Transverse colon (tissue), 4 donors: ENCODE data around the gene RAB20. TPM values are rescaled to one million over a fixed set of nuclear protein-coding genes. Genes with fewer than 3 reads are reported as not detected.

Experiments used
- DNase-seq: peaks from one replicate; pipeline ENCODE4 v3.0.0-alpha.2; 2019
- H3K27ac ChIP-seq, 4 donors: fragments of 200-600 bp; sonication (generic); 2 replicates each; pipeline ENCODE4 v1.5.1; 2016 to 2018; ENCODE audit warnings: inconsistent platforms in 4 of 4
- H3K27me3 ChIP-seq: fragments of 200-600 bp; sonication (generic); 2 replicates; pipeline ENCODE4 v1.5.1; 2017; ENCODE audit warnings: inconsistent platforms
- H3K36me3 ChIP-seq, 4 donors: fragments of 200-600 bp; sonication (generic); 2 replicates each; pipeline ENCODE4 v1.5.1; 2017 to 2019; ENCODE audit warnings: inconsistent platforms in 4 of 4
- H3K4me1 ChIP-seq, 4 donors: fragments of 200-600 bp; sonication (generic); 2 replicates each; pipeline ENCODE4 v1.5.1; 2017 to 2020; ENCODE audit warnings: inconsistent platforms in 4 of 4
- H3K4me3 ChIP-seq, 4 donors: fragments of 200-600 bp; sonication (generic); 1 replicate in 1 of 4; 2 replicates in 3 of 4; pipeline versions ENCODE4 v1.5.1 to v1.6.1; 2017 to 2019; ENCODE audit warnings: inconsistent platforms in 4 of 4
- H3K9me3 ChIP-seq, 2 donors: fragments of 200-600 bp; sonication (generic); 2 replicates each; pipeline ENCODE4 v1.5.1; 2017 to 2019; ENCODE audit warnings: inconsistent platforms in 2 of 2
- CTCF ChIP-seq, 5 experiments: fragments of 200-600 bp in 3 of 5; fragments of 450-650 bp in 2 of 5; sonication (generic) in 3 of 5; IDR thresholded peaks; 1 replicate in 2 of 5; 2 replicates in 3 of 5; pipeline ENCODE4 v1.5.1; 2016 to 2017; ENCODE audit warnings: antibody characterized with exemption in 5 of 5, inconsistent platforms in 3 of 5, mild to moderate bottlenecking in 2 of 5, moderate library complexity in 1 of 5
- EP300 ChIP-seq: sonication (generic); formaldehyde crosslinking; IDR thresholded peaks from one replicate; pipeline ENCODE4 v1.6.1; 2017; ENCODE audit warnings: antibody characterized with exemption, low read depth
- POLR2A ChIP-seq: fragments of 450-650 bp; IDR thresholded peaks from one replicate; pipeline ENCODE4 v1.6.1; 2016; ENCODE audit warnings: antibody characterized with exemption, mild to moderate bottlenecking, moderate library complexity
- POLR2AphosphoS5 ChIP-seq, 3 donors: sonication (generic); formaldehyde crosslinking; IDR thresholded peaks; one replicate each; pipeline ENCODE4 v1.6.1; 2016; ENCODE audit warnings: antibody characterized with exemption in 3 of 3
- WGBS, 2 donors: methylation state at CpG; one replicate each; pipeline ENCODE4 v1.1.5; 2018; ENCODE audit warnings: low coverage in 1 of 2; 5-methylcytosine and 5-hydroxymethylcytosine counted together
- in situ Hi-C, 4 donors: fragments of 200-750 bp; cut with MboI; loops; one replicate each; pipeline versions ENCODE4 v1.15.0 to v1.15.1; 2017; ENCODE audit warnings: low sequenced_read_pairs in 3 of 4, low pct_ligation_motif_present in 1 of 4, low pct_unique_long_range_greater_than_20kb in 1 of 4
- intact Hi-C: fragments of 100-400 bp; cut with DNase I; formaldehyde crosslinking; loops from one replicate; pipeline ENCODE4 v1.15.1; 2023; ENCODE audit warnings: low total_unique reads
- total RNA-seq, 4 donors: library from RNA; depleted of rRNA; stranded (reverse); fragments of >200 nt; gene quantifications; one replicate each; pipeline ENCODE4 v1.1.0, GENCODE V29; 2016

Gene RAB20
- total RNA-seq, 4 donors from 2014 or later: 12.5 to 66.2 (median 54.1) TPM

GRCh38 chr13:110512198-110512740, 49.3 kb downstream of the RAB20 start:
- Histone ChIP-seq H3K27ac (no peak overlapping the region), H3K4me1 (peaks cover 3 to 30% (median 10%) of the 10 kb centered on the region in 4 donors), H3K27me3 (no peaks in the 10 kb centered on the region), H3K36me3 (peaks cover 0 to 5% (median 0%) of the 10 kb centered on the region in 4 donors), H3K4me3 (no peak overlapping the region), H3K9me3 (no peaks in the 10 kb centered on the region)
- in situ Hi-C loops (no loop called here), intact Hi-C loops (no loop called here)
- WGBS, 2 donors: 88% methylated on average over 17 of the region's 17 CpGs; no CpG with 5 or more reads in 1 of the 2 donors
- DNase-seq: no peak
- no peak for TF ChIP-seq CTCF (IDR thresholded peaks at IDR 0.05)
- TF ChIP-seq POLR2AphosphoS5 (IDR thresholded peaks at IDR 0.05): no peak
- TF ChIP-seq EP300: no peak
- no peak for TF ChIP-seq POLR2A

GRCh38 chr13:110511509-110512181, 49.9 kb downstream of the RAB20 start:
- in situ Hi-C loops: no loop called here
- Histone ChIP-seq H3K27me3 (no peaks in the 10 kb centered on the region), H3K27ac (no peak overlapping the region), H3K36me3 (peaks cover 0 to 5% (median 0%) of the 10 kb centered on the region in 4 donors), H3K4me1 (peaks cover 7 to 34% (median 14%) of the 10 kb centered on the region in 4 donors), H3K9me3 (no peaks in the 10 kb centered on the region), H3K4me3 (no peak overlapping the region)
- intact Hi-C loops: no loop called here
- no peak for TF ChIP-seq POLR2A
- no peak for TF ChIP-seq CTCF (IDR thresholded peaks at IDR 0.05)
- no peak for TF ChIP-seq POLR2AphosphoS5 (IDR thresholded peaks at IDR 0.05)
- no peak for TF ChIP-seq EP300
- DNase-seq: no peak
- WGBS, 2 donors: 83 to 94% methylated on average over 3 to 31 of the region's 31 CpGs

GRCh38 chr13:110509971-110510786, 51.3 kb downstream of the RAB20 start:
- Histone ChIP-seq H3K9me3 (no peaks in the 10 kb centered on the region), H3K4me3 (no peak overlapping the region), H3K4me1 (peaks cover 11 to 47% (median 21%) of the 10 kb centered on the region in 4 donors), H3K27me3 (no peaks in the 10 kb centered on the region), H3K27ac (peak overlapping the region in 2 of 4 donors; percentile 89 to 91), H3K36me3 (peaks cover 0 to 5% (median 0%) of the 10 kb centered on the region in 4 donors)
- DNase-seq: no peak
- whole genome bisulfite sequencing, 2 donors: 58% methylated on average over 18 of the region's 18 CpGs; no CpG with 5 or more reads in 1 of the 2 donors
- TF ChIP-seq CTCF (IDR thresholded peaks at IDR 0.05) (no peak), POLR2AphosphoS5 (IDR thresholded peaks at IDR 0.05) (no peak), EP300 (no peak), POLR2A (no peak)
- in situ Hi-C loops: no loop called here
- intact Hi-C loops: no loop called here

GRCh38 chr13:110509478-110509926, 52.0 kb downstream of the RAB20 start:
- in situ Hi-C loops: no loop called here
- no peak for DNase-seq
- Histone ChIP-seq H3K4me1 (peaks cover 11 to 51% (median 24%) of the 10 kb centered on the region in 4 donors), H3K27me3 (no peaks in the 10 kb centered on the region), H3K27ac (peak overlapping the region in 3 of 4 donors; percentile 89 to 91 (median 90)), H3K9me3 (no peaks in the 10 kb centered on the region), H3K36me3 (peaks cover 0 to 5% (median 0%) of the 10 kb centered on the region in 4 donors), H3K4me3 (no peak overlapping the region)
- intact Hi-C loops: no loop called here
- TF ChIP-seq POLR2AphosphoS5 (IDR thresholded peaks at IDR 0.05) (no peak), CTCF (IDR thresholded peaks at IDR 0.05) (no peak), EP300 (no peak), POLR2A (no peak)
- 61 to 63% methylated on average over 3 to 4 of the region's 4 CpGs for WGBS, 2 donors
